GM19468 (cell line): Measurements from ENCODE around the gene OR4C5.
"Not testable (repeated sequence)": the region's sequence is repeated elsewhere in the genome, so short reads cannot be mapped to it uniquely, and the experiment has no call there.

Source experiments
- ATAC-seq: cut with Tn5 transposase; IDR thresholded peaks from one replicate; pipeline ENCODE4 v1.9.1; 2021; ENCODE audit warnings: mild to moderate bottlenecking, moderate library complexity, moderate number of reproducible peaks; ENCODE audit not compliant: unreplicated experiment; ENCODE audit errors: extremely low read depth

Gene OR4C5

DNA sequence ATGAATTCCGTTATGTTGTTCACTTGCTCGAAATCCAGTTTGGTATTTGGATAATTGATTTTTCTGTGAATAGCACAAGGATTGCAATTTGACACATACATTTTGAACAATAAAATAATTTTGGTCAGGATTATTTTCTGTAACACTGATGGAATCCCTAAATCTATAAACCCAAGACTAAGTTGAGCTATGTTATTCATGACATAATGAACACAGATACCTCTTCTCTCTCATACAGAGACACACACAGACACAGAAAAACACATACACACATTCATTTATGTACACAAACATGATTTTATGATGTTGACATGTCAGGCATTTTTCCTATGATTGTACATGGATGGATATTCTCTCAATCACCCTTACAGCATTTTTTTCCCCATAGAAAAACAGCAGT is at the start of gene OR4C5:
OR4C5 (minus strand) TSS at position 101 of the 400 bp plus-strand sequence; CDS start at position 101, 0 bp downstream.
- no peak for ATAC-seq

DNA sequence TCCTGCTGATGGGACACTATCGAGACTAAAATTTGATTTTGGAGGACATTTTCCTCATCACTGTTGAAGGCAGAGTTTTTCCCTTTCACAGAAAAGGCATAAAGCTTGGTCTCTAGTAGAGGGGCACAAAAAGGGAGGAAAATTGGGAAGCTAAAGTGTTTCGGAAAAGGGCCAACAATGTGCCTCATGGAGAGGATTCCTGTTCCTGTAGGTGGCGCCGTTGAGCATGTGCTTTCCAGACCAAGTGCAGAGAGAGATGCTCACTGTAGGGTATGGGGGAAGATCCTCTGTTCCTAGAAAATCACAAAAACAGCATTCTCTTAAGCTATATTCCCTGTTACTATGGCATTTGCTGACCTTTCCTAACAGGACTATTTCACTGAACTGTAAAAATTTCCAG is 18.4 kb upstream of the OR4C5 start:
- no peak for ATAC-seq

DNA sequence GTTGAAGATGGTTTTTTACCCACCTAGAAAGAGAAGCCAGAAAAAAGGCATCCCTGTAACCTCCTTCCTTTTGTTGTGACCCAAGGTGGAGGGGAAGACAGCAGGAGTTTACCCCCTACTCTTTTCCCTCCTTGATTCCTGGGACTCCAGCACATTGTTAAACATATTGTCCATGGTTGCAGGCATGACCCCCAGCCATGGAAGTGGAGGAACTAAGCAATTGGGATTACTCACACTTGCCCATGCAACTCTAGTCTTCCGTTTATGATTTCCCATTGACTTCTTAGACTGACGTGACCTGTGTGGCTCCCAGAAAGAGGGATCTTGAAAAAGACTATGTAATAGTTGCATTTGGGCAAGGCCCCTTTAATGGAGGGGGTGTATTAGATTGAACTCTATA is 17.9 kb upstream of the OR4C5 start:
- not testable (repeated sequence) for ATAC-seq

DNA sequence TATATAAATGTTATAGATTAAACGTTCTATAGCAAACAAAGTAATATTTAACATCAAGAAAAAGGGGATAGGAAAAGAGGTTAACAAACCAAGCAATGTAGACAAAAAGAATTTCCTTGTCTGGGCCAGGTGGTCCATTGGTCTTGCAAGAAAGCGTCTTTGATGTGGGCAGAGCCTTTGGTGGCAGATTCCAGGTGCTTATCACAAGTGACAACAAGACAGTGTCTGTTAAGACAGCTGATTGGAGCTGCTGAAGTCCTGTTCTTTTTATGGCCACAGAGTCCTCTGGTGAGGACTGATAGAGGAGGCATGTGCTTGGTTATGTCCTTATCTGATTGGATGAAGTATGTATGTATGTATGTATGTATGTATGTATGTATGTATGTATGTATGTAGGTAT is 5.0 kb downstream of the OR4C5 start:
- not testable (repeated sequence) for ATAC-seq

DNA sequence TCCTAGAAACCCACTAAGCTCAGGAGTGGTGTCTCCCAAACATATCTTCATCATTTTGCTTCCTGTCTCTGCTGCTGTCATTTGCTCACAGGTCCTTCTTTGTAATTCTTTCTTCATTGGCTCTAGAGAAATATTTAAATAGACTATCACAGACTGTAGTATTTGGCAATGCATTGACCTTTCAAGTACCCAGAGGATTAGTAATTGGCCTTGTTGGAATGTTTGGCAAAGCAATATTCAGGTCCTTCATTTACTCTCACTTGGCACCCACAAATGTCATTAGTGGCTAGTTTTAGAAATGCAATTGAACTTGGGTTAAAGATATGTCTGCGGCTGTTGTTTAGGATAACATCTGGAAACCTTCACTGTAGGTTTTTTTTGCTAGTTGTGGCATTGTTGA is 11.6 kb downstream of the OR4C5 start:
- ATAC-seq, result no peak

DNA sequence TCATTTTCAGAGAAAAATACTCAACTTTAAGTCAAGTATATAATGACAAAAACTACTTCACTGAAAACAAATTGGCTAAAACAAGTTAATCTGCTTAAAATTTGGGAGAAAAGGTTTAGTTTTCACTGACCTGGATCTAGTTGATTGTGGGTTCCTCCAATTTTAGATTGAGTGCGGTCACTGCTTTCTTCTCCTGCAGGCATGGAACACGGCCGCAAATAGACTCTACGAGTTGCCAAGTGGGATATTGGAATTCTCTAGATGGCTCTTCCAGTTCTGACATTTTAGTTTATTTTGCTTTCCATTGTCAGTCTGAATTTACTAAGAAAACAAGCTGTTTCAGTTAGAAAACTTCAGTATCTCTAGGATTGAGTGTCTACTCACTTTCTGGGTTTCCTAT is 12.3 kb downstream of the OR4C5 start:
- no peak for ATAC-seq

DNA sequence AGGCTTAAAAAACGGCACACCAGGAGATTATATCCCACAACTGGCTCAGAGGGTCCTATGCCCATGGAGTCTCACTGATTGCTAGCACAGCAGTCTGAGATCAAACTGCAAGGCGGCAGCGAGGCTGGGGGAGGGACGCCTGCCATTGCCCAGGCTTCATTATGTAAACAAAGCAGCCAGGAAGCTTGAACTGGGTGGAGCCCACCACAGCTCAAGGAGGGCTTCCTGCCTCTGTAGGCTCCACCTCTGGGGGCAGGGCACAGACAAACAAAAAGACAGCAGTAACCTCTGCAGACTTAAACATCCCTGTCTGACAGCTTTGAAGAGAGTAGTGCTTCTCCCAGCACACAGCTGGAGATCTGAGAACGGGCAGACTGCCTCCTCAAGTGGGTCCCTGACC is 20.0 kb downstream of the OR4C5 start:
- not testable (repeated sequence) for ATAC-seq

DNA sequence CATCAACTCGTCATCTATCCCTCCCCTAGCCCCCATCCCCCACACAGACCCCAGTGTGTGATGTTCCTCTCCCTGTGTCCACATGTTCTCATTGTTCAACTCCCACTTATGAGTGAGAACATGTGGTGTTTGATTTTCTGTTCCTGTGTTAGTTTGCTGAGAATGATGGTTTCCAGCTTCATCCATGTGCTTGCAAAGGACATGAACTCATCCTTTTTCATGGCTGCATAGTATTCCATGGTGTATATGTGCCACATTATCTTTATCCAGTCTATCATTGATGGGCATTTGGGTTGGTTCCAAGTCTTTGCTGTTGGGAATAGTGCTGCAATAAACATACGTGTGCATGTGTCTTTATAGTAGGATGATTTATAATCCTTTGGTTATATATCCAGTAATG is 23.8 kb downstream of the OR4C5 start:
- not testable (repeated sequence) for ATAC-seq

DNA sequence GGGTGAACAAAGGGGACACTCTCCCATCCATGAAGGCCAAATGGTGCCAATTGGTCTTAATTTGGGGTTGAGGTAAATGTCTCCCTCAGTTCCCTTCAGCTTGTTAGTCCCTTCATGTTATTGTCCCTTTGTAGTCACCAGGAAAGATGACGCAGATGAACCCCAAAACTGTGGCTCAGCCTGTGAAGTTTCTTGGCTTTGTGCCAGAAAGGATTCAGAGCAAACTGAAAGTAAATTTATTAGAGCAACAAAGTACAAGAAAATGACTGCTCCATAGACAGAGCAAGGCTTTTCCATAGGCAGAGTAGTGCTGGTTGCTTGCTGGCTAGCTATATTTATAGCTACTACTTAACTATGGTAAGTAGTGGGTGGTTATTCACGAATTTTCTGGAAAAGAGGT is 24.8 kb downstream of the OR4C5 start:
- ATAC-seq, result no peak

DNA sequence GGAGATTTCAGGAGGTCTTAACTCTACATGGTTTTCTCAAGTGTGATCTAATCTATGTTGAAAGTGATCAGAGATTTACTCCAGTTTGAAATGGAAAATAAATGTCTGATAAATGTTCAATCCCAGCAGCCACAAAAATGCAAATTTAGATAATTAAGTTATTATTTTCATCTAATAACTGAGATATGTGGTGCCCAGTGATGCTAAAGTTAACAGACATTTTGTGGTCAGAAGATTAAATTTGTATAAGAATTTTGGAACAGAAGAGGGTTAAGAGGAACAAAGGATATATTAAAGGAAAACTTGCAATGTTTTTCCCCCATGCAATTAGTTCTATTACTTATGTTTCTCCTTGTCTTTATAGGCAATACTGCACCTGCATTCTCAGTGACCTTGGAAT is 41.6 kb downstream of the OR4C5 start, which contains the start of gene OR4C3:
OR4C3 (plus strand) TSS at position 301 of the 400 bp plus-strand sequence. CDS start 102 bp downstream, outside the sequence.
- ATAC-seq, result not testable (repeated sequence)

DNA sequence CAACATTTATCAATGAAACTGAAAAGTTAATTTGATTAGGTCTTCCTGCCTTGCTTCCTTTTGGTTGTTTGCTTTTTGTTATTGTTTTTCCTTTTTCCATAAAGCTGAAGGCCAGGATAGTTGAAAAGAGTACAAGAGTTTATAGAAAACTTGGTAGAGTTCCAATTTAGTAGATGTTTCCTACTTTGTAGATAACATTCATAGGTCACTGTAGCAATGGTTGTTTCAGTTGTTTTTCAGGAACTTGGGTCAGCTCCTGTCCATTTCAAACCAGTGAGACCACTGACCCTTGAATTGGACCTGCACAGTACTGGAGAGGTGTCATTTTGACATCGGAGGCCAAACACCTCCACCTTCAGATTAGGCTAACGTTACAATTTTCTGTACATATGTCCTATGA is 46.5 kb downstream of the OR4C5 start:
- ATAC-seq, result not testable (repeated sequence)
